SU-DHL-6 (cell line): ENCODE results near the gene PTPRN2.

Experiments used
- CTCF ChIP-seq: fragments of 200-600 bp; sonication (generic); IDR thresholded peaks from one replicate; pipeline ENCODE4 v1.5.1; 2017; ENCODE audit warnings: antibody characterized with exemption, mild to moderate bottlenecking, low read length, moderate library complexity; ENCODE audit not compliant: insufficient read depth, poor library complexity, severe bottlenecking
- EZH2phosphoT487 ChIP-seq: fragments of 200-600 bp; sonication (generic), shearing (Covaris generic); conservative IDR thresholded peaks from 2 replicates; pipeline ENCODE4 v1.6.1; 2018; ENCODE audit warnings: mild to moderate bottlenecking, antibody characterized with exemption, low read length, moderate library complexity, mixed read lengths

- TF ChIP-seq CTCF (no peak), EZH2phosphoT487 (no peak)
Observed at GRCh38 chr7:157759246-157759805, 828.3 kb downstream of the PTPRN2 start.
